GF-D8 (cell line): ENCODE measurements around the gene CCDC68.
"Not testable (repeated sequence)": the region's sequence is repeated elsewhere in the genome, so short reads cannot be mapped to it uniquely, and the experiment has no call there.

Experiments
- DNase-seq: peaks from one replicate; lab custom pipeline; 2025; lab: John Stamatoyannopoulos, UW

The CCDC68 gene

GRCh38 chr18:54873884-54874255, 85.4 kb downstream of the CCDC68 start:
- no peak for DNase-seq

- DNase-seq: no peak
These were observed 86.6 kb downstream of the CCDC68 start for GRCh38 chr18:54872681-54873080.

GRCh38 chr18:54871231-54871630, 88.0 kb downstream of the CCDC68 start:
- DNase-seq: no peak

- no peak for DNase-seq
These were observed 92.1 kb downstream of the CCDC68 start for GRCh38 chr18:54867131-54867530.

- peak; percentile 75 for DNase-seq
These were observed 98.3 kb downstream of the CCDC68 start for GRCh38 chr18:54860941-54861340.

GRCh38 chr18:54859667-54860421, 99.4 kb downstream of the CCDC68 start:
- DNase-seq: no peak

GRCh38 chr18:54857499-54857898, 101.8 kb downstream of the CCDC68 start:
- no peak for DNase-seq

- no peak for DNase-seq
These were observed 103.1 kb downstream of the CCDC68 start for GRCh38 chr18:54856105-54856646.

- DNase-seq: not testable (repeated sequence)
These were observed 104.2 kb downstream of the CCDC68 start for GRCh38 chr18:54855050-54855449.

- peak; percentile 96 for DNase-seq
These were observed 106.2 kb downstream of the CCDC68 start for GRCh38 chr18:54852780-54853675.
